Stimulated activated CD4-positive, alpha-beta T cell treated with anti-CD3 and anti-CD28 coated beads, Interleukin-15, amount 100 ng/mL, for 48 hours (primary cell): ENCODE measurements around the gene AP5B1.

ENCODE experiments used
- DNase-seq, 2 donors: peaks; one replicate each; pipeline ENCODE4 v3.0.0-alpha.2; 2020; ENCODE audit warnings: low read depth in 2 of 2

Gene AP5B1

GRCh38 chr11:65802841-65803240 is 22.1 kb upstream of the AP5B1 start:
- no peak for DNase-seq

- no peak for DNase-seq
These were observed 20.6 kb upstream of the AP5B1 start for GRCh38 chr11:65801153-65801987.

- DNase-seq, result no peak
These were observed 18.1 kb upstream of the AP5B1 start for GRCh38 chr11:65798882-65799281.

- DNase-seq, result no peak
These were observed 16.9 kb upstream of the AP5B1 start for GRCh38 chr11:65797711-65798110.

GRCh38 chr11:65796726-65797601 is 16.2 kb upstream of the AP5B1 start:
- no peak for DNase-seq

GRCh38 chr11:65794570-65795510 is 14.1 kb upstream of the AP5B1 start:
- DNase-seq, result no peak

GRCh38 chr11:65793625-65794400 is 13.0 kb upstream of the AP5B1 start:
- DNase-seq, result no peak

GRCh38 chr11:65793144-65793581 is 12.4 kb upstream of the AP5B1 start:
- no peak for DNase-seq

GRCh38 chr11:65792456-65792855 is 11.7 kb upstream of the AP5B1 start:
- no peak for DNase-seq

- peak; percentile 49 to 78 for DNase-seq
These were observed 11.0 kb upstream of the AP5B1 start for GRCh38 chr11:65791719-65792213.

- DNase-seq, result no peak
These were observed 10.3 kb upstream of the AP5B1 start for GRCh38 chr11:65790902-65791650.

- DNase-seq, result no peak
These were observed 9.5 kb upstream of the AP5B1 start for GRCh38 chr11:65790104-65790901.

GRCh38 chr11:65789230-65790103 is 8.7 kb upstream of the AP5B1 start:
- no peak for DNase-seq

GRCh38 chr11:65788821-65789220 is 8.0 kb upstream of the AP5B1 start:
- DNase-seq, result no peak

GRCh38 chr11:65787649-65788622 is 7.2 kb upstream of the AP5B1 start:
- no peak for DNase-seq

GRCh38 chr11:65786786-65787636 is 6.2 kb upstream of the AP5B1 start, which contains the start of gene OVOL1:
OVOL1 (plus strand) TSS chr11:65787063; CDS start chr11:65787374, 311 bp downstream.
- no peak for DNase-seq
